ENCODE data around the gene EPS8. TPM values are rescaled to one million over a fixed set of nuclear protein-coding genes. Genes with fewer than 3 reads are reported as not detected.

Gene EPS8
- polyA plus RNA-seq, 1 of the 3 experiments (the other 2 are of a cell fraction), result 19.8 TPM

GRCh38 chr12:15720295-15720694 is 68.9 kb downstream of the EPS8 start:
- Histone ChIP-seq H3K9ac (no peak overlapping the region), H3K9me2 (no peaks in the 10 kb centered on the region), H3K27ac (ENCODE audit: low read depth in 2 of 2, low read length in 1 of 2) (peak overlapping the region in 1 of 2 experiments; percentile 87; a peak in 1 of 4 replicates), H2AFZ (ENCODE audit: low read depth) (no peak overlapping the region), H3K9me3 (no peaks in the 10 kb centered on the region), H3K79me2 (ENCODE audit: insufficient read depth) (peaks cover 92% of the 10 kb centered on the region), H3K4me3 (ENCODE audit: low read depth in 2 of 2, low read length in 1 of 2) (no peak overlapping the region), H4K20me1 (ENCODE audit: insufficient read depth) (no peaks in the 10 kb centered on the region), H3K4me2 (no peak overlapping the region), H3F3A (replicated peaks; ENCODE audit: insufficient read depth) (peaks cover 3% of the 10 kb centered on the region), H3K36me3 (replicated peaks in 1 of 2; ENCODE audit: control insufficient read depth in 1 of 2, insufficient read depth in 2 of 2, low read length in 1 of 2) (no peaks in the 10 kb centered on the region), H3K27me3 (ENCODE audit: insufficient read depth) (no peaks in the 10 kb centered on the region), H3K4me1 (ENCODE audit: control insufficient read depth in 1 of 2, insufficient read depth in 2 of 2, low read depth in 1 of 2, low read length in 1 of 2) (peaks cover 0 to 24% of the 10 kb centered on the region in 2 experiments; a peak in 3 of 4 replicates)
- POLR2A ChIA-PET, result no interaction called here
- TF ChIP-seq FOXJ3 (CRISPR knock-in tag; IDR thresholded peaks at IDR 0.05), result no peak
- no peak for TF ChIP-seq USF1 (IDR thresholded peaks at IDR 0.05; ENCODE audit: borderline replicate concordance, low read depth)
- TF ChIP-seq RAD21 (IDR thresholded peaks at IDR 0.05; ENCODE audit: low read length), result no peak
- no peak for TF ChIP-seq NFIC (IDR thresholded peaks at IDR 0.05; ENCODE audit: borderline replicate concordance)
- TF ChIP-seq NRF1 (IDR thresholded peaks at IDR 0.05; ENCODE audit: low read depth, low read length), result no peak
- no peak for TF ChIP-seq CTCF (IDR thresholded peaks at IDR 0.05)
- TF ChIP-seq CHD2 (IDR thresholded peaks at IDR 0.05; ENCODE audit: low read length, partially characterized antibody), result no peak
- no peak for TF ChIP-seq MEF2A (IDR thresholded peaks at IDR 0.05; ENCODE audit: borderline replicate concordance, low read depth)
- no peak for TF ChIP-seq EZH2phosphoT487 (IDR thresholded peaks at IDR 0.05; ENCODE audit: borderline replicate concordance, low read depth)
- no peak for TF ChIP-seq RFX5 (IDR thresholded peaks at IDR 0.05; ENCODE audit: low read length)
- no peak for TF ChIP-seq PBX3 (IDR thresholded peaks at IDR 0.05)
- TF ChIP-seq TCF12 (IDR thresholded peaks at IDR 0.05), result no peak
- TF ChIP-seq ELF1 (IDR thresholded peaks at IDR 0.05), result no peak
- TF ChIP-seq USF2 (IDR thresholded peaks at IDR 0.05; ENCODE audit: borderline replicate concordance, low read depth, low read length), result no peak
- TF ChIP-seq YY1 (IDR thresholded peaks at IDR 0.05; ENCODE audit: low read depth), result no peak
- no peak for TF ChIP-seq TEAD4 (IDR thresholded peaks at IDR 0.05; ENCODE audit: borderline replicate concordance, insufficient read depth)
- no peak for TF ChIP-seq EP300 (IDR thresholded peaks at IDR 0.05; ENCODE audit: borderline replicate concordance in 1 of 2, low read depth in 1 of 2, low read length in 1 of 2)
- TF ChIP-seq GABPA (IDR thresholded peaks at IDR 0.05; ENCODE audit: low read depth), result no peak
- no peak for TF ChIP-seq MXI1 (IDR thresholded peaks at IDR 0.05; ENCODE audit: low read depth, low read length)
- no peak for TF ChIP-seq RXRA (IDR thresholded peaks at IDR 0.05; ENCODE audit: borderline replicate concordance, low read depth)
- CTCF ChIA-PET, result no interaction called here
- no peak for DNase-seq
- WGBS (ENCODE audit: low lambda C conversion rate), result 53% methylated on average over 2 of the region's 2 CpGs

Measured in SK-N-SH (cell line).